ENCODE measurements around the gene CTNND2.

CTNND2 gene, protein sequence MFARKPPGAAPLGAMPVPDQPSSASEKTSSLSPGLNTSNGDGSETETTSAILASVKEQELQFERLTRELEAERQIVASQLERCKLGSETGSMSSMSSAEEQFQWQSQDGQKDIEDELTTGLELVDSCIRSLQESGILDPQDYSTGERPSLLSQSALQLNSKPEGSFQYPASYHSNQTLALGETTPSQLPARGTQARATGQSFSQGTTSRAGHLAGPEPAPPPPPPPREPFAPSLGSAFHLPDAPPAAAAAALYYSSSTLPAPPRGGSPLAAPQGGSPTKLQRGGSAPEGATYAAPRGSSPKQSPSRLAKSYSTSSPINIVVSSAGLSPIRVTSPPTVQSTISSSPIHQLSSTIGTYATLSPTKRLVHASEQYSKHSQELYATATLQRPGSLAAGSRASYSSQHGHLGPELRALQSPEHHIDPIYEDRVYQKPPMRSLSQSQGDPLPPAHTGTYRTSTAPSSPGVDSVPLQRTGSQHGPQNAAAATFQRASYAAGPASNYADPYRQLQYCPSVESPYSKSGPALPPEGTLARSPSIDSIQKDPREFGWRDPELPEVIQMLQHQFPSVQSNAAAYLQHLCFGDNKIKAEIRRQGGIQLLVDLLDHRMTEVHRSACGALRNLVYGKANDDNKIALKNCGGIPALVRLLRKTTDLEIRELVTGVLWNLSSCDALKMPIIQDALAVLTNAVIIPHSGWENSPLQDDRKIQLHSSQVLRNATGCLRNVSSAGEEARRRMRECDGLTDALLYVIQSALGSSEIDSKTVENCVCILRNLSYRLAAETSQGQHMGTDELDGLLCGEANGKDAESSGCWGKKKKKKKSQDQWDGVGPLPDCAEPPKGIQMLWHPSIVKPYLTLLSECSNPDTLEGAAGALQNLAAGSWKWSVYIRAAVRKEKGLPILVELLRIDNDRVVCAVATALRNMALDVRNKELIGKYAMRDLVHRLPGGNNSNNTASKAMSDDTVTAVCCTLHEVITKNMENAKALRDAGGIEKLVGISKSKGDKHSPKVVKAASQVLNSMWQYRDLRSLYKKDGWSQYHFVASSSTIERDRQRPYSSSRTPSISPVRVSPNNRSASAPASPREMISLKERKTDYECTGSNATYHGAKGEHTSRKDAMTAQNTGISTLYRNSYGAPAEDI (N-terminal part only)

DNA sequence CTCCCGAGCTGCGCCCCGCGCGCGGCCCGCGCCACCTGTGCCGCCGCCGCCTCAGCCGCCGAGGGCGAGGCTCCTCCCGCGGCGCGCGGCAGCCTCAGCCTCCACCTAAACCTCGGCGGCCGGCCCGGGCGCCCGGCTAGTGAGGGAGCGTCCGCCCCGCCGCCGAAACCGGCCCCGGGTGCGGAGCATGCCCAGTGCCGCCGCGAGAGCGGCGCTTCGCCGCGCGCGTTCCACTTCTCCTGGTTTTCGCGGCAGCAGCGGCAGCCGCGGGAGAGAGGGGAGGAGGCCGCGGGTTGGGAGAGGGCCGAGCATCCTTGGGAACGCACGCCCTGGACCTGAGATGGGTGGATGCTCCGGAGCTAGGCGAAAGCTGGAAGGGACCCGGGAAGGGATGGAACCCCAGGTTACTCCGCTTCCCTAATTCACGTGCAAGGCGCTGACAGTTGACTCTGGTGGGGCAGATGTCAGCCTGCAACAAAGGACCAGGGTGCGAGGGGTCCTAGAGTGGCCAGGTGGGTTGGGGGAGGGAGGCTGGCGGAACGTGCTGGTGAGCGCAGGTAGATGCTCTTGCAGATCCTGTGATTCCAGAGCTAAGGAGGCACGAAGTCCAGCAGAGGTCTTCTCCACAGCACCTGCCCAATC, at the start of gene CTNND2:
TSS of gene CTNND2 (minus strand) at position 182 of the 642 bp plus-strand sequence. CDS start 593 bp downstream, outside the sequence.
- peak; percentile 60 for DNase-seq

GRCh38 chr5:11946317-11946716, 42.1 kb upstream of the CTNND2 start:
- no peak for DNase-seq

GRCh38 chr5:11941566-11941965, 37.3 kb upstream of the CTNND2 start:
- no peak for DNase-seq

GRCh38 chr5:11931638-11932037, 27.4 kb upstream of the CTNND2 start:
- DNase-seq = no peak

DNA sequence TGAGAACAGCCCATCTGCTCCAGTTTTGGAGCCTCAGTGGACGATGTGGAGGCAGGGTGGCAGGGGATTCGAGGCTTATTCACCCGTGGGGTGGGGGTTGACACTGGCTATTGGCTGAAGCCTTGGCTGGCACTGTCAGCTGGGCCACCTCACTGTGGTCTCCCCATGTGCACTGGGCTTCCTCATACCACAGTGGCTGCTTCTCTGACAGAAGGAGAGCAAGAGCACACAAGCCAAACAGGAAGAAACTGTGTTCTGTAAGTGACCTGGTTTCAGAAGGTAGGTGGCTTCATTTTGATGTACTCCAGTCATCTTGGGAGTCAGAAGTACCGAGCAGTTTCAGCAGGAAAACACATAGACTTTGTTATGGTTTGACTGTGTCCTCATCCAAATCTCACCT, 24.7 kb upstream of the CTNND2 start:
- DNase-seq = no peak

- no peak for DNase-seq
These were observed 21.5 kb upstream of the CTNND2 start for GRCh38 chr5:11925701-11926100.

DNA sequence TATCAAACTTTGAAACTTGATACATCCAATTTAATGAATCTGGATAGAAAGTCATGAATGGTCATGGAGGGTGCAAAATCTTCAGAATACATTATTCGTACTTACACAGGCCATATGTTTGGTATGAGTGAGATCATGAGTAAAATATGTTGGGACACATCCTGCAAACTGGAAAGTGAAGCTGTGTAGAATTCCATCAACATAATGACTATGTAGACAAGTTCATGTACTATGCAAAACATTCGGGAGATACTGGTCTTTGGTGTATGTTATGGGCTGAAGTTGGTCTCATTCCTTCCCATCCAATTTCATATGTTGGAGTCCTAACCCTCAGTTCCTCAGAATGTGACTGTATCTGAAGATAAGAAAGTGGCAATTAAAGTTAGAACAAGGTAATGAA, 18.1 kb upstream of the CTNND2 start:
- DNase-seq = no peak

DNA sequence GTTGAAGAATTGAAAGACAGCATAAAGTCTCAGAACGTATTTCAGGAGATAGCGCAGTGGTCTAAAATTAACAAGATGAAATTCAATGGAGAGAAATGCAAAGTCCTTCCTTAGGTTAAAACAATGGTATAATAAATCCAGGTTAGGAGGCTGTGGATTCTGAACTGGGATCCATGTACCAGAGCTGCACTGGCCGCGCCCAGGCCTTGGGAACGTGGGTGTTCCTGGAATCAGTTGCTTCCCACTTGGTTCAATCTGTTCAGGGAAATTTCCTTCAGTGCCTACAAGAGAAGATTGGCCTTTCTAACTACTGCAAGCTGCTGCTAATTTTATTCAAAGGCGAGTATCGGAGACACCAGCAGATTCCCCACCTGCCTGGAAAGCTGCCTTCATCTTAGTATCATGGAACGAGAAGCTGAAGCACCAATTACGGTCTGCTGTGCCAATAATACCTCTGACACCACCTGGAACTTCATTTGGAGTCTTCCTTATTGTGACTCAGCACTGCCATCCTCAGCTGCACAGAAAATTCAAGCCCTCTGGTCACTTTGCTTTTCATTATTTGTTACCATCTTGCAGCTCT, 14.3 kb upstream of the CTNND2 start:
- no peak for DNase-seq

DNA sequence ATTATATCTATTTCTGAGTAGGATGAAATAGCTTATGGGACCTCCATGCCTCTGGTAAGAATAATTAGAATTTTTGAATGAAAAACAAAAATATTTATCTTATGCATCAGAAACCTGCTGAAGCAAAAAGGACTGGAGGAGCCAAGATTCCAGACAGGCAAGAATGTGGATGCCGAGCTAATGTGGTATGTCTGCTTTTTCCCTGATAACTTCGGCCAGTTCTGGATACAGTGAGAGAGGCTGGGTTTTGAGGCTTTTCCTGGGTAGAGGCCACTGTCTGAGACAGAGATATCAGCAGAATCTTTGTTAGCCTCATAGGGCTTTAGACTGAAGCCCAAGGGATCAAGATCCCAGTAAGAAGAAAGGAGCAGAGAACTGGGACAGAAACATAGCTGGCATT, 5.2 kb upstream of the CTNND2 start:
- no peak for DNase-seq

- DNase-seq = no peak
These were observed 2.3 kb upstream of the CTNND2 start for GRCh38 chr5:11906497-11906896.

DNA sequence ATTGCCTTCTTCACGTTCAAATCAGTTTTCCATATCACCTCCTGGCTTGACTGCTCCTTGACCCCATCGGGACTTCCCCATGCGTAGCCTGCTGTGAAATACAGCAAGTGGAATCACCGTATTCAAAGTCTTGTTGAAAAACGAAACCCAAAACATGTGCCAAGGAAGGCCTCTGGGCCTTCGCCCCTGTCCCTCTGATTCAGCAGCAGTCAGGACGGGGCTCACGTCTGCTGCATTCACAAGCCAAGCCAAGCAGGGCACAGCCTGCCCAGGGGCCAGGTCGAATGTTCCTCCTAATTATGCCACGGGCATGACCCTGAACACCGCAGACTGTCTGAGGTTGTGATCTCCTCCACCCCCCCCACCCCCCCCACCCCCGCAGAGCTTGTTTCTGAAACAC, 960 bp upstream of the CTNND2 start:
- DNase-seq = no peak

- DNase-seq = peak; percentile 60
These were observed 507 bp downstream of the CTNND2 start for GRCh38 chr5:11903614-11904264.

DNA sequence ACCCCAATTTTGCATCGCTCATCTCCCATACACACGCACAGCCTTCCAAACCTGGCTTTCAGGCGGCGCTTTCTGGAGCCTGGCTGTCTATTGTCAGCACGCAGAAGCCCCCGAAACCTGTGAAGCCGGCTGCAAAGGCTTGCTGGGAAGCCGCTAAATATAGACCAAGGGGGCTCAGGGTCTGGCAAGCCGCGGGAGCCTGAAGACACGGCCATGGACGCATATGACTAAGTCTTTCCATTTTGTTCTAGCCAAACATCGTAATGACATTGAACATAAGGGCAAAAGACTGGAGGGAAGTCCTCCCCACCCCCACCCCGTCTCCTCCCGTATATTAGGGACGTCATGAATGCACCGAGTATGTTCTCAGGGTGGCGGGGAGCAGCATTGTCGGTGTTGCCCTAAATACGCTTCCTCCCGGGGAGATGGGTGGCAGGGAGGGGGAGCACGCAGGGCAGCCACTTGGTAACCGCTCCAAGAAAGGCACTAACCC, 1.1 kb downstream of the CTNND2 start:
- DNase-seq = no peak

DNA sequence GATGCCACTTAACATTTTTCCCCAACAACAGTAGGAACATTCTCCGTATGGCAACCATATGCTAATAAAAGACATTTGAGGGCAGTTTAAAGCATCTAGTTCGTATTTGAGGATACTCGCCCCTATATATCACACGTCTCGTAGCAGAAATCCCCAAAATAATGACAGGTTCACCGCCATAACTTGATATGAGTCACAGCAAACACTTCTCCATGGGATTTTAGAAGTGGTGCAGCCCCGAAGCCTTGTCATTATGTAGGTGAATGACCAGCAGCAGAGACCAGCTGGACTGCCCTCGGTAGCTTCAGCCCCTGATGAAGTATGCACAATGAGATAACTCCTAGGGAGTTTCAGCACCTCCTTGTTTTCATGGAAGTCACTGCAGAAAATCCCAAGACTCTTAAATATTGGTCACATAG, 2.0 kb downstream of the CTNND2 start:
- no peak for DNase-seq

DNA sequence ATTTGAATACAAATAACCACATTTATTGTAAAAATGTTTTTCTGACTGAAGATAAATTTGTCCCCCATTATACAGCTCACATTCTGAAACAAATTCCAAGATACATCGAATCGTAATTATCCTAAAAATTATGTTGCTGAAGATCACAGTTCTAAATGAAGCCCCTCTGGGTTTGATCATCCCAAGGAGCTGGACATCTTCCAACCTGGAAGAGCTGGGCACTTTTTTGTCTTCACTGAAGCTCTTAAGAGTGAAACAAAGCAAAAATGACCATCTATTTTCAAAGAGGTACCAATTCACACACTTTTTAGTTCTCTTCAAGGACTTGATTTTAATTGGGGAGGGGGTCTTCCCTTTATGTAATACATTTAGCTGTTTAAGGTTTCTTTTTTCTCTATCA, 5.5 kb downstream of the CTNND2 start:
- DNase-seq = no peak

GRCh38 chr5:11897781-11898180, 6.5 kb downstream of the CTNND2 start:
- DNase-seq = no peak

- no peak for DNase-seq
These were observed 9.3 kb downstream of the CTNND2 start for GRCh38 chr5:11894992-11895391.

DNA sequence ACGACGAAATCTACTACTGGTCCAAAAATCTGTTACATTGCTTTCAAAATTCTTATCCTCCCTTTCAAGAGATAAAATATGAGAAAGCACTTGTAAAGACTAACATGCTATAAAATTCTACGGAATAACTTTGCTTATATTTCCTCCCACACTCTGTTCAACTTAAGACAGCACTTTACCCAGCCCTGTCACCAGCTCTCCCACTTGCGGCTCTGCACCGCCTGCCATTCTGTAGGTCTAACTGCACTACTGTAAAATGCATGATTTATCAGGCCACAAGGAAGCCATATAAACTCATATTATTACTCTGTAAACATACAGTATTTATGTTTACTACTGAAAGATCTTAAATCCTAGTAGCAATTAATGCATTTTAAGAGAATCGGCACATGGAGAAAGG, 11.4 kb downstream of the CTNND2 start:
- DNase-seq = no peak

GRCh38 chr5:11890777-11891176, 13.5 kb downstream of the CTNND2 start:
- DNase-seq = no peak

DNA sequence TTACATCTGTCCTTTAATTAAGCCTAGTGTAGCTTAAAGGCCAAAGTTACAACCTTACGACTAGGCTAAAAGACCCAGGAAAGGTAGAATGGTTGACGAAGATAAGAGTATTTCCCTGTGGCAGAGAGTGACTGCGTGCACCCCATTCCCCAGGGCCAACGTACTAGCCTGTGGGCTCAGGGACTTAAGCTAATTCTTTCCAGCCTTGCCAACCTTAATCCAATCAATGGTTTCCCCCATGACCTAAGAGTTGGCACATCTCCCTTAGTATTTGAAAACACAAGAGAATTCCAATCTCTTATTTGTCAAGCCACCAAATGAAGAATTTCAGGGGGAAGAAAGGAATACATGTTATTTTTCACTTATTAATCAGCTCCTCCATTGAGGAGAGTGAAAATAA, 16.0 kb downstream of the CTNND2 start:
- no peak for DNase-seq

- DNase-seq = no peak
These were observed 25.4 kb downstream of the CTNND2 start for GRCh38 chr5:11878814-11879213.

GRCh38 chr5:11873587-11873986, 30.7 kb downstream of the CTNND2 start:
- no peak for DNase-seq
